HL-60/S4 treated with phorbol 12-myristate 13-acetate at 8.2 ng/mL for 4 days and 3 days (cell line): ENCODE data around the gene IDH2.
"Not testable (repeated sequence)": the region's sequence is repeated elsewhere in the genome, so short reads cannot be mapped to it uniquely, and the experiment has no call there.

ENCODE experiments used
- in situ Hi-C: fragments of 300-500 bp; cut with MboI; formaldehyde crosslinking; loops from 2 replicates; pipeline ENCODE4 v1.15.0; 2022; ENCODE audit warnings: low sequenced_read_pairs

IDH2 gene

DNA sequence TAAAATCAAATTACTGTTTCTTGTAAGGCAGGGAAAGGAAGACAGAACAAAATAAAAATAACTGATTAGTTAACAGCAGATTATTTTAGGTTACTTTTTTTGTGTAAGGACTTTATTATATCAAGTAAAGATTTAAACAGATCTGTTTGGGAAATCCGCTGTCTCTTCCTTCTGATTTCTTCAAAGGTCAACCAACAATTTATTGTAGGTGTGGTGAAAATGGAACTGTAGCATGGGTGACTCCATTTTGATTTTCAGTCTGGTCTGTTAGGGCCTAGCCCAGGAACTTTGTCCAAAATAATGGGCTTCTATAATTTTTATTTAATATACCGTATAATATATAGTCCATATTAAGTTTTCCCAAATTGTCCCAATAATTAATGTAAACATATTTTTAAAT is 13.5 kb upstream of the IDH2 start:
- in situ Hi-C loops: no loop called here

DNA sequence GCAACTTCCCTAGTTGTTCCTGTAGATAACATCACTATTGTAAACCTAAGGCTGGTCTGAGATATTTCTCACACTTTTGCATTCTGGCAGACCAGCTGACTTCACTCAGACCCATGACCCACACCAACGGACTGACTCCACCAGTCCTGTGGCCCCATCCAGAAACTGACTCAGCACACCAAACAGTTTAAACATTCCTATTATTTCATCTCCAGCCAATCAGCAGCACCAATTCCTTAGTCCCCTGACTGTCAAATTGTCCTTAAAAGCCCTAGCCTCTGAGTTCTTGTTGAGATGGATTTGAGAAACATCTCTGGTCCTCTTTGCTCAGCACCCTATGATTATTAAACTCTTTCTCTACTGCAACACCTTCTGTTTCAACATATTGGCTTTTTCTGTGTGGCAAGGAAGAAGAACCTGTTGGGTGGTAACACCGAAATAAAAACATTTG is 12.2 kb upstream of the IDH2 start:
- in situ Hi-C loops: no loop called here

DNA sequence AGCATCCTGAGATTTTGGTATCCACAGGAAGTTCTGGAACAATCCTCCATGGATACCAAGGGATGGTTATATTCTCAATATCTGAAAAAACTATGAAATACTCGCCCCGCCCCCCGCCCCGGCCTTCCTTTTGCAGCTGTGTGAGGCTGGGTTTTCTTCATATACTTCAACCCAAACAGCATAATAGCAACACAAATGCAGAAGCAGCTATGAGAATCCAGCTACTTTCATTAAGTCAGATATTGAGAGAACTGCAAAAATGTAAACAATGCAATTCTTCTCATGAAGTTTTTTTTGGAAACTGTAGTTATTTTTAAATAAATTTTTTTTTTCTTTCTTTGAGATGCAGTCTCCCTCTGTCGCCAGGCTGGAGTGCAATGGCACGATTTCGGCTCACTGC is 10.9 kb upstream of the IDH2 start:
- in situ Hi-C loops: no loop called here

DNA sequence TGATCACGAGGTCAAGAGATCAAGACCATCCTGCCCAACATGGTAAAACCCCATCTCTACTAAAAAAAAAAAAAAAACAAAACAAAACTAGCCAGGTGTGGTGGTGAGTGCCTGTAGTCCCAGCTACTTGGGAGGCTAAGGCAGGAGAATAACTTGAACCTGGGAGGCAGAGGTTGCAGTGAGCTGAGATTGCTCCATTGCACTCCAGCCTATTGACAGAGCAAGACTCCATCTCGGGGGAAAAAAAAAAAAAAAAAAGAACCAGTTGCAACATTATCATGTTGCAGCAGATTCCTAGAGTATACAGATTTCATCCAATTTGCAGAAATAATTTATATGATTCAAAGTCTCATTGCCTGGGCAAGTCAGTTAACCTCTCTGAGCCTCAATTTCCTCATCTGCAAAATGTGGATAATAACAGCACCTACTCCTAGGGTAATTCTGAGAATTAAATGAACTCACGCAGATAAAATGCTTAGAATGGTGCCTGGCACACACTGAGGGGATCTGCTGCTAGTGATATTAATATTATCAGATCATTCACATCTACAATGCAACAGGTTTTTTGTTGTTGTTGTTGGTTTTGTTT is 7.0 kb upstream of the IDH2 start:
- in situ Hi-C loops: not testable (repeated sequence)

DNA sequence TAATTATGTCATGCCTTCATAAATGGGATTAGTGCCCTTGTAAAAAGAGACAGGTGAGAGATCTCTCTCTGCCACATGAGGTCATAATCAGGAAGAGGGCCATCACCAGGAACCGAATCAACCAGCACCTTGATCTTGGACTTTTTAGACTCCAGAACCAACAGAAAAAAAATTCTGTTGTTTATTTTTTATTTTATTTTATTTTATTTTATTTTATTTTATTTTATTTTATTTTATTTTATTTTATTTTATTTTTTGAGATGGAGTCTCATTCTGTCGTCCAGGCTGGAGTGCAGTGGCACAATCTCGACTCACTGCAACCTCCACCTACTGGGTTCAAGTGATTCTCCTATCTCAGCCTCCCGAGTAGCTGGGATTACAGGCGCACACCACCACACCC is 5.8 kb upstream of the IDH2 start:
- in situ Hi-C loops: not testable (repeated sequence)

DNA sequence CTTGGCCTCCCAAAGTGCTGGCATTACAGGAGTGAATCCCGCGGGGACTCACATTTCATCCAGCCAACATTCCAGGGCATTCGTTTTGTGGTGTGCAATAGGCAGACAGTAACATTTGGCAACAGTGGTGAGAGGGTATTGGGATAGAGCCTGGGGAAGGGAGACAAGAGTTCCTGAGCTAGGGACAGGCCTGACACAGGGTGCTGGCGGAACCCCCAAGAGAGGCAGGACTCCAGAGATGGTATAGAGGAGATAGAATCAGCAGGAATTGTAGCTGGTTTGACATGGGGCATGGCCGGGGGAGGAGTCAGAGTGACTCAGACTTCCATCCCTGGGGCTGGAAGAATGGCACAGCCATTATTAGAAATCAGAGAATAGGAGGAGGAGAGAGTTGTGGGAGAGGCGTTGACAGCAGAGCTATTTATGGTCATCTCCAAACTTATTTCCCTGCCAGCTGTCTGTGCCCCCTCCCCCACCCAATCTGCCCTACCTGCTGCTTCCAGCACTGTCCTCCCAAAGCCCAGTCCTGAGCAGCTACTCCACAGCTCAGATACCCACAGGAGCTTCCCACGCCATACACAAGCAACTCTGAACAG is 4.4 kb upstream of the IDH2 start:
- in situ Hi-C loops: no loop called here

DNA sequence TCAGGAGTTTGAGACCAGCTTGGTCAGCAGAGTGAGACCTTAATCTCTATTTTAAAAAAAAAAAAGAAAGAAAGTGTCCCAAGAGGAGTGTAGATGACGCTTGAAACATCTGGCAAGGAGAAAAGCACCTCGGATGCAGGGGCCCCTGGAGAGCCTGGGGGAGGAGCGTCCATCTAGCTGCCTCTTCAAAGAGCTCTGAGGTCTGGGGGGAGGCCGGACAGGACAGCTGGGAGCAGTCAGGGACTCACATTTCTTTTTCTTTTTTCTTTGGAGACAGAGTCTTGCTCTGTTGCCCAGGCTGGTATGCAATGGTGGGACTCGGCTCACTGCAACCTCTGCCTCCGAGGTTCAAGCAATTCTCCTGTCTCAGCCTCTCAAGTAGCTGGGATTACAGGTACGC is 3.3 kb upstream of the IDH2 start:
- in situ Hi-C loops: no loop called here

DNA sequence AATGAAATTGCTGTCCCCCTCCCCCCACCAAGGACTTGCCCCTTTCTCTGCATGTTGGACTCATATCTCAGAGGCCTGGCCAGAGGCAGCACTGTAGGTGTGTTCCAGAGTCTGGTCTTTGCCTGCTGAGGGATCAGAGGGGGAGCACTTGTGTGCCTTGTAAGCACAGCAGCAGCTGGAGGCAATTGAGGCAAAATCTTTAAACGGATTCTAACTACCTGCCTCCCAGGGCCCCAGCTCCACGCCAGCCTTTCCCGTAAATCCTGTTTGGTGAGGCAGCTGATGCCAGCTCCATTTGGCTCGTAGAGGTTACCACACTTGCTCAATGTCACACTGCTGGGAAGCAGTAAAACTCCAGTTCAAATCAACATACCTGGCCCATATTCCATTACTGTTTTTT is 2.3 kb upstream of the IDH2 start:
- in situ Hi-C loops: no loop called here

DNA sequence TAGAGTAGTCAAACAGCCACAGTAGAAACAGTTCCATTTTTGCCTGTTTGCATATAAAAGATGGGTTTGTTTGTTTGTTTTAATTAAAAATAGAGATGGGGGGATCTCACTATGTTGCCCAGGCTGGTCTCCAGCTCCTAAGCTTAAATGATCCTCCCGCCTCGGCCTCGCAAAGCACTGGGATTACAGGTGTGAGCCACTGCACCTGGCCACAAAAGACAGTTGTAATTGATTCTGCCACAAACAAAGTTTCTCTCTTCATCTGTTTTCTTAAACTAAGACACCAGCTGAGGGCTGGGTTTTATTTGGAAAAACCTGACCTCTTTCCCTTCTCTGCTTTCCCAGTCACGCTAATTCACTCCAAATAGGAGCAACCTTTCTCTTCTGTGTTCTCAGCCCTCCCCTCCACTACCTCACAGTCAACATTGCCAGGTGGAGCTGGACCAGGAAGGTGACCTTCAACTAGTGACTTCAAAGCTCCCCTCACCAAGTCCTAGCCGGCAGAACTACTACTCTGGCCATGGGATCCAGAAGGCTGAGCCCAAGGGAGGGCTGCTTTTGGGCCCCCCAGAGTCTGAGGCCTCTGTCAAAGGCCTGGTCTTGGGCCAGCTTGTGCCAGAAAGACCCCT is 1.5 kb upstream of the IDH2 start:
- in situ Hi-C loops: no loop called here

DNA sequence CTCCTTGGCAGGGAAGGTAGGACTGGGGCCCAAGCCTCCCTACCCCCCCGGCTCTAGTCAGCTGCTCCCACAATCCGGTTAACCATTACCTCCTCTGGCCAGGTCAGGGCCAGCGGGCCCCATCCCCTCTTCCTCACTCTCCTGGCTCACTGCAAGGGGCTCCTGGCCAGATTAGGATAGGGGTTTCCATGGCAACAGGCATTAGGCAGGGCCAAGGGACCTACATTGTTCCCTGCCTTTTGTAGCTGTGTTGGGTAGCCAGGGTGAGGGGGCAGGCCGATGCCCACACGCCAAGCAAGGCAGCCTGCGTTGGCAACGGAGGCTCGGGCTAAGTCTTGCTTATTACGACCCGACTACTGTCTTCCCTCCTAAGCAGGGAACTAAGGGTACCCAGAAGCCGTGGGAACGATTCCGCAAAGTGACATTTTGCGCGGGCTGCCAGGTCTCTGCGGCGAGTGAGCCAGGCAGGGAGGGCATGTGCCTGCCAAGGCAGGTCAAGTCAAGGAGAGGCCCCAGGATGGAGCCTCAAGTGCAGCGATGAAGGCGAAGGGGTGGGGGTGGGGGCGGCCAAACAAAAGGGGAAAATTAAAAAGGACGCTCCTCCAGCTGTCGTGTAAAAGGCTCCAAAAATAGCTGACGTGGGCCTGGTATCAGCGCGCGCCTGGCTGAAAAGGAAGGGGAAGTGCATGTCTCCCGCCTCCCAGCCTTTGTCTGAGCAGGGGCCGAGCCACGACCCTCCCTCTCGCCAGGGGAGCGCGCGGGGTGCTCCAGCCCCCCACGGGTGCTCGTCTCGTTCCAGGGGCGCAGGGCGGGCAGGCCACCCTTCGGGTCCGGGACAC is 919 bp downstream of the IDH2 start:
- in situ Hi-C loops: no loop called here

DNA sequence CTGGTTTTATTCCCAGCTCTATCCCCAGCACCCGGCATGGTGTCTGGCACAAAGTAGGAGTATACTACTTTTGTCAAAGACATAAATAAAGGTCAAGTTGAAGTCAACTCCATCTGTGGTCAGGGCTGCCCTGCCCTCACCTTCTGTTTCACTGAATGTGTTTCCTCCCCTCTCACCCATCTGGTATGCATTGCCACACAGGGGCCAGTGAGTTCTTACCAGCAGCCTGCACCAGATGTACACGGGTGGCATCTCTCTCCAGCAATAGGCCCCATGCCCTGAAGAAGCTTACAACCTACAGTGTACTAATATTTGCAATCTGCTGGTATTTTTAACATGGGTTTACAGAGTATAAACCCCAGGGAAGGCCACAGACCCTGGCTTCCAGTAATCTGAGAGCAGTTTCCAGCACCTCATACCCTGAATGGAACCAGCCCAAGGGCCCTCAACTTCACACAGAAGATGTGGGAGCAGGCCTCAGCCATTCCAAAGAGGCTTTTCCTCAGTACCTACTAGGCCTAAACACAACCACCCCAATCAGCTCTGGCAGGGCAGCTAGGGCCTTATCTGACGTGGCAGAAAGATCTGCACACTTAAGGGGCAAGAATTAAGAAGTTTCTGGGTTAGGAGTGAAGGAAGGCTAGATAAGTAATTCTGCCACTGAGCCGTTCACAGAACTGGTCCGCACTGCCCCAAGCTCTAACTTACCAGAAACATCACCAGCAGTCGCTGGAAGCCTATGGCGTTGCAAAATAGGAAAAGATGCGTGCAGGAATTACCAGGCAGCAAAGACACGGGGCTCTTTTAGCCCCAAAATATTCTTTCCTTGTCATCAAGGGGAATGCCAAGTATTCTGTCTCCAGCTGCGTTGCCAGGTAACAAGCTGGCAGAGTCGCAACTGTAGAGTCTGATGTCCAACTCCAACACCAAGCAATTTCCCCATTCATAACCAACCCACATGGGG is 2.1 kb downstream of the IDH2 start:
- in situ Hi-C loops: loop anchor here (25.0 kb wide), 2 partner anchors 213 to 338 kb away; partner anchors contain the start of genes AP3S2 and MESP1

DNA sequence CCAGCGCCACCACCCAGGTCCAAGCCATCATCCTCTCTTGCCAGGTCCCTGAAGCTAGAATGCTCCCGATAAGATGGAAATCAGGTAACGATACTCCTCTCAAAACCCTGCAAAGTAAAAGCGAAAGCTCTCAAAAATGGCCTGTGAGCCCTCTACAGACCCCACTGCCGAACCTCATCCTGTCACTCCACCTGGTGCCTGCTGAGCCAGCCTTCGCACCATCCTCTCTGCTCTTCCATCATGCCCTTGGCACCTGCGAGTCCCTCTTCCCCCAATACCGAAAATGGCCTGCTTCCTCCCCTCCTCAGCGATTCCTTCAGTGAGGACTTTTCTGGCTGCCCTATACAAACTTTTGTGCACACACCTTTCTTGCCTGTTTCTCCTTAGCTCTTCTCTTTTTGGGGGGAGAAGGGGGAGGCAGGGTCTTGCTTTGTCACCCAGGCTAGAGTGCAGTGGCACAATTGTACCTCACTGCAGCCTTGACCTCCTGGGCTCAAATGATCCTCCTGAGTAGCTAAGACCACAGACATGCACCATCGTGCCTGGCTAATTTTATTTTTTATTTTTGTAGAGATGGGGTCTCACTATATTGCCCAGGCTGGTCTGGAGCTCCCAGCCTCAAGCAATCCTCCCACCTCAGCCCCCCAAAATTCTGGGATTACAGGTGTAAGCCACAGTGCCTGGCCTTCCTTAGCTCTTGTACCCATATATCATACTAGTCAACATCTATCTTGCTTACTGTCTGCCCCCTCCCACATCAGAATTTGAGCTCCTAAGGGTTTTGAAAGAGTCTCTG is 3.0 kb downstream of the IDH2 start:
- in situ Hi-C loops: loop anchor here (25.0 kb wide), 2 partner anchors 212 to 337 kb away; partner anchors contain the start of genes AP3S2 and MESP1

DNA sequence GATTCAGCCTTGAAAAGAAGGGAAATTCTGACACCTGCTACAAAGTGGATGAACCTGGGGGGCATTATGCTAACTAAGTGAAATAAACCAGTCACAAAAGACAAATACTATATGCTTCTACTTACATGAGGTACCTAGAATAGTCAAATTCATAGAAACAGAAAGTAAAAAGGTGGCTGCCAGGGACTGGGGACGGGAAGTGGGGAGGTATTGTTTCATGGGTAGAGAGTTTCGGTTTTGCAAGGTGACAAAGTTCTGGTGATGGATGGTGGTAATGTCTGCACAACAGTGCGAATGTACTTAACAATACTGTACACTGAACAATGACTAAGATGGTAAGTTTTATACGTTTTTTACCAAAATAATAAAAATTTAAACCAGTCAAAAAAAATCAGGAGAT is 4.8 kb downstream of the IDH2 start:
- in situ Hi-C loops: loop anchor here (25.0 kb wide), 2 partner anchors 210 to 335 kb away; partner anchors contain the start of genes AP3S2 and MESP1

DNA sequence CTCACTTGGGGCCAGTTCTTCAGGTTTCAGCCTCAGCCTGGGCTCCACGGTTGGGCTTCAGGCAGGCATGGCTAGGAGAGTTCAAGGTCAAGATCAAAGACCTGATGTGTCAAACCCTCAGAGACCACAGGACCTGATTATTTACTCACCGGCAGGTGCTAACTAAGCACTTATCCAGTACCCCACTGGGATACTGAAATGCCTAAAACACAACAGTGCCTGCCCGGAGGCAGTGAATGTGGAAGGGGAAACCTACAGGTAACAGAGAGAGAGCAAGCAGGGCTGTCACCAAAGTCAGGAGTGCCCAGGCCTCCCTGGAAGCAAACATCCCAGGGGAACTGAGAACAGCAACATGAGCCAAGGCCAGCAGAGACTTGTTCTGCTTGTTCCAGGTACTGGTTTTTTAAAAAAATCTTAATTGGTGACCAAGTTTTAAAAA is 6.7 kb downstream of the IDH2 start:
- in situ Hi-C loops: loop anchor here (25.0 kb wide), 2 partner anchors 208 to 333 kb away; partner anchors contain the start of genes AP3S2 and MESP1

DNA sequence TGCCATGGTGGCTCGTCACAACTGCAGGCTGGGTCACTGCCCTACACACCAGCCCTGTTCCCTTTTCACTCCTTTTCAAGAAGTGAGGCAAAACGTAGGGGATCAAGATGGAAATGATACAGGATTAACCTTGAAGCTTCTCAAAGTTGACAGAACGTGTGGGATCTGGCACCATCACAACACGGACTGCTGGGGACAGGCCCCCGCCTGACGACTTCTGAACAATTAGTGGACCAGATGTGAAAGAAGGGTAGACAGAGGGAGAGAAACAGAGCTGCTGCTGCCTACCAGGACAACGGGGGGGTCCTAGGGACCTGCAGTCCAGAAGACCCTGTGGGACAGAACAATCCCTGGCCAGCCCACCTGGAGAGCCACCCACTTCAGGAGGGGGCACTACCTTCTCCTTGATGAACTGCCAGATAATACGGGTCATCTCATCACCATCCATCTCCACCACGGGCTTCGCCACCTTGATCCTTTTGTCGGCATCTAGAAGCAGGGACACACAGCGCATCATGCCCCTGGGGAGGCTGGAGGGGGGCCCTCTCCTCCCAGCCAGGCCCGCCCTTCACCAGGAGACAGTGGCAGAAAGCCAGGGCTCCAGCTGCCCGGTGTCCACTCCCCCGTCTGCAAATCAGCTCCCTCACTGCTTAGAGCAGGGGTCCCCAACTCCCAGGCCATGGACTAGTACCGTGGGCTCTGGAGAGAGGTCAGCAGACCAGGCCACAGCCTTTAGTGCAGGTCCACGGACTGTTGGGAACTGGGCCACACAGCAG is 10.9 kb downstream of the IDH2 start:
- in situ Hi-C loops: loop anchor here (25.0 kb wide), 2 partner anchors 204 to 329 kb away; partner anchors contain the start of genes AP3S2 and MESP1

DNA sequence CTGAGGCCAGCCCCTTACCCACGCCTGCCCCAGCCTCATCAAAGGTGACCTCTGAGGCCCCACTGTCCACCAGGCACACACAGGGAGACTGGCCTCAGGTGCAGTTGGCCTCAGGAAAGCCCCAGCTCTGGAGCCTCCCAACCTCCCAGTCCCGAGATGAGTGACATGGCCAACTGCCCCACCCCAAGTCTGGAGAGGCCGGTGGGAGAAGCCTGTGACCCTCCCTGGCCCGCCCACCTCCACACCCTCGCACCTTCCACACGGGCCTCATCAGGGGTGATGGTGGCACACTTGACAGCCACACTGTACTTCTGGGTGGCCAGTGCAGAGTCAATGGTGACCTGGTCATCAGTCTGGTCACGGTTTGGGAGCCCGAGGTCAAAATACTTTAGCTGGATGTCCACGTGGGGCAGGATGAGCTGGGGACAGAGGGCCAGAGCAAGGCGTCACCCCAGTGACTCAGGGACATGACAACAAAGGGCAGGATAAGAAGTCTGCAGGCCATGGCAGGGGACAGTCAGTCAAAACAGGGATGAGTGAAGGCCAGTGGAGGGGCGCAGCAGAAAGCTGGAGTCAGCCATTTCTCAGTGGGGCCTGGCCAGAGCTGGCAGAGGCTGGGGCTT is 11.9 kb downstream of the IDH2 start:
- in situ Hi-C loops: loop anchor here (25.0 kb wide), 2 partner anchors 203 to 328 kb away; partner anchors contain the start of genes AP3S2 and MESP1

DNA sequence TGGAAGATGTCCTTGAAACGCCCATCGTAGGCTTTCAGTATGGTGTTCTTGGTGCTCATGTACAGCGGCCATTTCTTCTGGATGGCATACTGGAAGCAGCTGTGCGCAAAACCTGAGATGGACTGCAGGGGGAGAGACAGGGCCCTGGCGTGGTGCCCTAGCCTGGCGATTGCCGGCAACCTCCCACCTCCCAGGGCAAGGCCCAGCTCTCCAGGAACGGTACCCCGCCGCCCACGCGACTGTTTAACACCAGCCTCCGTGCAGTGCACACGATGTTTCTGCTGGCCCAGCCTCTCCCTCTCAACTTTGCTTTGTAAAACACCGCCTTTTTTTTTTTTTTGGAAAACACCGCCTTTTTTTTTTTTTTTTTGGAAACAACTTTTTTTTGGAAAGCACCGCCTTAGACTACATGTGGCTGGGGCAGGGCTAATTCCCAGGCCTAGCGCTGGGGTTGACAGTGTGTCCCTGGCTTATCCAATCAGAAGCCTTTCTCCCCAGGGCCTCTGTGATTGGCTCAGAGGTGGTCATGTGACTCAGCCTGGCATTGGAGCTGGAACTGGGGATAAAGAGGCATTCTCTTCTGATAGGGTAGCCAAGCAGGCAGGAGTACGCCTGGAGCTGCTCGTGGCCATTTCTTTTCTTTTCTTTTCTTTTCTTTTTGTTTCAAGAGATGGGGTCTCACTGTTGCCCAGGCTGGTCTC is 14.7 kb downstream of the IDH2 start:
- in situ Hi-C loops: loop anchor here (25.0 kb wide), 2 partner anchors 200 to 325 kb away; partner anchors contain the start of genes AP3S2 and MESP1
